NCI-H2196 treated with DMSO at 0.1 percent for 48 hours (cell line): ENCODE data around the gene LMTK3.
A peak's percentile ranks its signal among the peaks of the same experiment; 100 is the strongest.
"Not testable (repeated sequence)": the region's sequence is repeated elsewhere in the genome, so short reads cannot be mapped to it uniquely, and the experiment has no call there.

ENCODE experiments used
- DNase-seq: peaks from one replicate; lab custom pipeline; 2025; ENCODE audit not compliant: unreplicated experiment; lab: John Stamatoyannopoulos, UW

Gene LMTK3

DNA sequence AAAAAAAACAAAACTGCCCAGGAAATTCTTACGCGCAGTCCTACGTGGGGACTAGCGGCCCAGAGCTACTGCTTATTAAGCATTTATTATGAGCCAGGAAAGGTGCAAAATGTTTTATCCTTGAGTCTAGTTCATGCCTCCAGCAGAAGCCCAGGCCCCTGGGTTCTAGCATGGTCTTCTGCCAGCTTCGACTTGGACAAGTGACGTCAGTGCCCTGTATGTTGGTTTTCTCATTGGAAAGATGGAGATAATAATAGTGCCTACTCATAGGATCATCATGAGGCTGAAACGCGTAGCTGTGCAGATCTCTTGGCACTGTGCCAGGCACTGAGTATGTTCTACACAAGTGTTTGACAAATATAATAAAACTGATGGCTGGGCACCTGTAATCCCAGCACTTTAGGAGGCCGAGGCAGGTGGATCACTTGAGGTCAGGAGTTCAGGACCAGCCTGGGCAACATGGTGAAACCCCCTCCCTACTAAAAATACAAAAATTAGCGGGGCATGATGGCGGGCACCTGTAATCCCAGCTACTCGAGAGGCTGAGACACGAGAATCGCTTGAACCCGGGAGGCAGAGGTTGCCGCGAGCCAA, 28.0 kb upstream of the LMTK3 start:
- DNase-seq: peak; percentile 80

DNA sequence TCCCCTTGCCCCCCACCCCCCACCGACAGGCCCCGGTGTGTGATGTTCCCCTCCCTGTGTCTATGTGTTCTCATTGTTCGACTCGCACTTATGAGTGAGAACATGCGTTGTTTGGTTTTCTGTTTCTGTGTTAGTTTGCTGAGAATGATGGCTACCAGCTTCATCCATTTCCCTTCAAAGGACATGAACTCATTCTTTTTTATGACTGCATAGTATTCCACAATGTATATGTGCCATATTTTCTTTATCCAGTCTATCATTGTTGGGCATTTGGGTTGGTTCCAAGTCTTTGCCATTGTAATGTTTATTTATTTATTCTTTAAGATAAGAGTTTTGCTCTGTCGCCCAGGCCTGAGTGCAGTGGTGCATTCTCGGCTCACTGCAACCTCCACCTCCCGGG, 26.4 kb upstream of the LMTK3 start:
- not testable (repeated sequence) for DNase-seq

DNA sequence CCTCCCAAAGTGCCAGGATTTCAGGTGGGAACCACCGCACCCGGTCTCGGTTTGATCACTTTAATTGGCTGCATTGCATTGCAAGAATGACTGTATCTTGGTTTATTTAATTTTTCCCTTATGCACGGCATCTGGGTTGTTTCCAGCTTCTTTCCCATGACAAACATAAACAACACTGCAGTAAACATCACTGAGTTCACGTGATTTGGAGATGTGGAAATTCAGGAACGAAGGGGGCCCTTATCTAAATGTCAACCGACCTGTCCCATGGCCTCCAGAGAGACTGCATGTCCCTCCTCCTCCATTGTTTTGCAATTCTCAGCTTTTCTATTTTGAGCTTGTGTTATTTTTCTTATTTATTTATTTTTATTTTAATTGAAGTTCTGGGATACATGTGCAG, 25.9 kb upstream of the LMTK3 start:
- DNase-seq: no peak

DNA sequence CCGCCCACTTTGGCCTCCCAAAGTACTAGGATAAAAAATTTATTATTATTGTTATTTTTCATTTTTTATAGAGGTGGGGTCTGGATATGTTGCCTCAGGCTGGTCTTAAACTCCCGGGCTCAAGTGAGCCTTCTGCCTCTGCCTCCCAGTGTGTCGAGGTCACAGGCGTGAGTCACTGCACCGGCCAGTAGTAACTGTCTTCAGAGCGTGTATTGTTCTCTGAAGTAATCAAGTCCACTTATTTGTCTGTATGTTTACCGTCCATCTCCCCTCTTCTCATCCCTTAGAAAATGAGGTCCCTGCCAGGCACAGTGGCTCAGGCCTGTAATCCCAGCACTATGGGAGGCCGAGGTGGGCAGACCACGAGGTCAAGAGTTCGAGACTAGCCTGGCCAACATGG, 22.1 kb upstream of the LMTK3 start:
- DNase-seq: no peak

DNA sequence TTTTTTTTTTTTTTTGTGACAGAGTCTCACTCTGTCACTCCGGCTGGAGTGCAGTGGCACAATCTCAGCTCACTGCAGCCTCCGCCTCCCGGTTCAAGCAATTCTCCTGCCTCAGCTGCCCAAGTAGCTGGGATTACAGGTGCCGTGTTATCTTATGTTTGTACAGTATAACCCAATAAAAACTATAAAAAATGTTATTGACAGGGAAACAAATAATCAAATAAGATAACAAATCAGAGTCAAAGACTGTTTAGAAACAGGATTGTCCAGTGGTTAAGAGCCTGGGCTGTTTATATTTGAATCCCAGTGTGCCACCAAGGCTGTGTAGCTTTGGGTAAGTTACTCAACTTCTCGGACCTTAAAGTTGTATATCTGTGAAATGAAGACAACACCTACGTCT, 19.1 kb upstream of the LMTK3 start:
- DNase-seq: no peak

DNA sequence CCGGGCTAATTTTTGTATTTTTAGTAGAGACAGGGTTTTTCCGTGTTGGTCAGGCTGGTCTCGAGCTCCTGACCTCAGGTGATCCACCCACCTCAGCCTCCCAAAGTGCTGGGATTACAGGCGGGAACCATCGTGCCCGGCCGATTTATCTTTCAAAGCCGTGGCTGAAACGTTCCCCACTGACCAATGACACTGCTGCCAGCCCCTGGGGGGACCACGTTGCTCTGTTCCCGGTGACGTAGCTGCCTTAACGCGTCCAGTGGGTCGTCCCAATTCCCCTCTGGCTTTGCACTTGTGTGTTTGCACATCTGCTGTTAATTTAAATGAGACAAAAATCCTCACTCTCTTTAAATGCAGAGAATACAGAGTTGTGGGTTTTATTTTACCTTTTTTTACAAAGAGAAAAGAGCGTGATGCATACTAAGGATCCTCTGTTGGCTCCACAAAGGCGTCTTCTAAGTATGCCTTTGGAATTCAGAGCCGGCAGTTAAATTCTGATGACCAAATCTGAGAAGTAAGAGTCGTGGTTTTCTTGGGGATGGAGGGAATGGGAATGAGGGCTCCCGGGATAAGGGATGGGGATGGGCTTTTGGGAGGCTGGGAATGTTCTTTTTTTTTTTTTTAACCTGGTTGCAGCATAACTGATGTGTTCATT, 18.6 kb upstream of the LMTK3 start:
- DNase-seq: no peak

DNA sequence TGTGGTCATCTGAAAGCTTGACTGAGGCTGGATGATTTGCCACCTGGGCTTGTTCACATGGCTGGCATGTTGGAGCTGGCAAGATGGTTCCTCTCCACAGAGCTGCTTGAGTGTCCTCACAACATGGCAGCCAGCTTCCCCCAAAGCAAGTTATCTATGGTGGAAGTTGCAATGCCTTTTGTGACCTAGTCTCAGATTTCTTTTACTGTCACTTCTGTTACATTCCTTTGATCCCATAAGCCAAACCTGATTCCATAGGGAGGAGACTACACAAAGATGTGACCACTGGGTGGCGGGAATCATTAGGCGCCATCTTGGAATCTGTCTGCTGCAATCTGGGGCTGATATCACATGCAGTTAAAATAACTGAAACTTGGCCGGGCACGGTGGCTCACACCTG, 17.5 kb upstream of the LMTK3 start:
- no peak for DNase-seq

DNA sequence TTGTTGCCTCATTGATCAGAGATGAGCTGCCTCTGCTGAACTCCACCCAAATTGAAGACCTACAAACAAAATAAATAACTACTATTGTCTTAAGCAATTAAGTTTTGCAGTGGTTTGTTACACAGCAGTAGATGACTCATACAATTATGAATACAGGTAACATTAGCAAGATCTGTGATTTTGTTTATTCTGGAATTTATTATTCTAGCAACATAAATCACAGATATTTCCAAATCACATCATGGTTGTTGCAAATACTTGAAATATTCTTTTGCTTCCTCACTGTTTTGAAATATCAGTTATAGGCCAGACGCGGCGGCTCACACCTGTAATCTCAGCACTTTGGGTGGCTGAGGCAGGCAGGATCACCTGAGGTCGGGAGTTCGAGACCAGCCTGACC, 13.1 kb upstream of the LMTK3 start:
- DNase-seq: no peak

DNA sequence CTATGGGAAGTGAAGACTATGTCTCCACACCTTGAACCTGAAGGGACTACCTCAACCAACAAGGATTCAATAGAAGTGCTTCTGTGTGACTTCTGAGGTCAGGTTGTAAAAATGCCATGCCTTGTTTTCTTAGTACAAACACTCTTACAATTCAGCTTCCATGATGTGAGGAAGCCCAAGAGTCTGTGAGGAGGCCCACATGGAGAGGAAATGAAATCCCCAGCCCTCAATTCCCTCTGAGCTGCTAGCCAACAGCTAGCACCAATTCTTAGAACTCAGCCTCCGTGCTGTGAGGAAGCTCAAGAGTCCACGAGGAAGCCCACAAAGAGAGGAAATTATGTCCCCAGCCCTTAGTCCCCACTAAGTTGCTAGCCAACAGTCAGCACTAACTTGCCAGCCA, 12.6 kb upstream of the LMTK3 start:
- no peak for DNase-seq

DNA sequence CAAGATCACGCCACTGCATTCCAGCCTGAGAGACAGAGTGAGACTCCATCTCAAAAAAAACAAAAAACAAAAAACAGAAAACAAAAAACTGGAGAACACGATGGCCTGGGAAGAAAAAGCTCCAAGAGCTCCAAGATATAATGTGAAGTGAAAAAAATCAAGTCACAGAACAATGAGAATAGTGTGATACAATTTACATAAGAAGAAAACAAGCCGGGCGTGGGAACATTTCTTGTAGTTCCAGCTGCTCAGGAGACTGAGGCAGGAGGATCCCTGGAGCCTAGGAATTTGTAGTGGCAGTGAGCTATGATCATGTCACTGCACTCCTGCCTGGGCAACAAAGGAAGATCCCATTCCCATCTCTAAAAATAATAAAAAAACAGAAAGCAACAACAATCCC, 8.5 kb upstream of the LMTK3 start:
- no peak for DNase-seq

DNA sequence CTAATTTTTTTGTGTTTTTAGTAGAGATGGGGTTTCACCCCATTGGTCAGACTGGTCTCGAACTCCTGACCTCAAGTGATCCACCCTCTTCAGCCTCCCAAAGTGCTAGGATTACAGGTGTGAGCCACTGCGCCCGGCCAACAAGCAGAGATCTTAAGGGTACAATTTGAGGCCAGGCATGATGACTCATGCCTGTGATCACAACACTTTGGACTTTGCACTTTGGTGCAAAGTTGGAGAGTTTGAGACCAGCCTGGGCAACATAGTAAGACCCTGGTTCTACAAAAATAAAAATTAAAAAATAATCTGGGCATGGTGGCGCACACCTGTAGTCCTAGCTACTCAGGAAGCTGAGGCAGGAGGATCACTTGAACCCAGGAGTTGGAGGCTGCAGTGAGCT, 7.8 kb upstream of the LMTK3 start:
- DNase-seq: not testable (repeated sequence)

DNA sequence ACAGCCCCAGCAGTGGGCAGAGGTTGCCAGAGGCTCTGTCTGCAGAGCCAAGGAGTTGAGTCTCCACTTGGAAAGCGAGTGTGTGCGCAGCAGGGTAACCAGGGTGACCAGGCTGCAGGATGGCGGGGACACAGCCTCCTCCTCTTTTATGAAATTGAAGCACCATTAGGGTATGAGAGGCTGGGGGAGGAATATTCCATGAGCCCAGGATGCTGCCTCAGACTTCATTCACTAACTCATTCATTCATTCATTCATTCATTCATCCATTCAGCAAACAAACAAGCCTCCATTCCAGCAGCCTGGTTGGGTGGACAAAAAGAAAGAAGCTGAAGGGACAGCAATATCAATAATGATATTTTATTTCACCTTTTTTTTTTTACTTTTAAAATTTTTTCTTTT, 6.6 kb upstream of the LMTK3 start:
- DNase-seq: no peak

DNA sequence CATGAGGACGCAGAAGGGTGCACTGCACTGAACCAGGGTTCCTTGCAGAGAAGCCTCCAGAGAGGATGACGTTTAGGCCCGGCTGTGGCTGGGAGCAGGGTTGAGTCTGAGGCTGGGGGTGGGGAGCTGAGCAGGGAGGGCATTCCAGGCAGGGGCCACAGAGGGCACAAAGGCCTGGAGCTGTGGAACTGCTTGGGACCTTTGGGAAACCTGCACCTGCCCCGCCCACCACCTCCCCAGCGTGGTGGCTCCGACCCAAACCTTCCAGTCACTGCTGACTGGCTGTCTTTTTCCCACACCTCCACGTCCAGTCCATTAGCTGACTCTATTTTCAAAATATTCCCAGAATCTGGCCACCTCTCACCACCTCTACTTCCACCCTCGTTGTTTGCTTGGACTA, 4.9 kb upstream of the LMTK3 start:
- no peak for DNase-seq

DNA sequence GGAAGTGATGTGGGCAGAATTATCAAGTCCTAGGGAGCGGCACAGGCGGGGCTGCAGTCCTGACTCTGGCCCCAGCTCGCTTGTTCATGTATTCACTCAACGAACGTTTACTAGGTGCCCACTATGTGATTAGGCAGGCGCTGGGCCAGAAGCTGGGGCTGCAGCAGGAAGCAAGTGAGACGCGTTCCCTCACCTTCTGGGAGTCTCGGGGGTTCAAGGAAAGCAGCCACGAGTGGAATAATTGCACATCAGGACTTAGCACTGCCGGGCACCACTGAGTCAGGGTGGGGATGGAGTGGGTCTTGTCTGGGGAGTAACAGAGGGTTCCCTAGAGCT, 2.5 kb upstream of the LMTK3 start:
- DNase-seq: no peak

DNA sequence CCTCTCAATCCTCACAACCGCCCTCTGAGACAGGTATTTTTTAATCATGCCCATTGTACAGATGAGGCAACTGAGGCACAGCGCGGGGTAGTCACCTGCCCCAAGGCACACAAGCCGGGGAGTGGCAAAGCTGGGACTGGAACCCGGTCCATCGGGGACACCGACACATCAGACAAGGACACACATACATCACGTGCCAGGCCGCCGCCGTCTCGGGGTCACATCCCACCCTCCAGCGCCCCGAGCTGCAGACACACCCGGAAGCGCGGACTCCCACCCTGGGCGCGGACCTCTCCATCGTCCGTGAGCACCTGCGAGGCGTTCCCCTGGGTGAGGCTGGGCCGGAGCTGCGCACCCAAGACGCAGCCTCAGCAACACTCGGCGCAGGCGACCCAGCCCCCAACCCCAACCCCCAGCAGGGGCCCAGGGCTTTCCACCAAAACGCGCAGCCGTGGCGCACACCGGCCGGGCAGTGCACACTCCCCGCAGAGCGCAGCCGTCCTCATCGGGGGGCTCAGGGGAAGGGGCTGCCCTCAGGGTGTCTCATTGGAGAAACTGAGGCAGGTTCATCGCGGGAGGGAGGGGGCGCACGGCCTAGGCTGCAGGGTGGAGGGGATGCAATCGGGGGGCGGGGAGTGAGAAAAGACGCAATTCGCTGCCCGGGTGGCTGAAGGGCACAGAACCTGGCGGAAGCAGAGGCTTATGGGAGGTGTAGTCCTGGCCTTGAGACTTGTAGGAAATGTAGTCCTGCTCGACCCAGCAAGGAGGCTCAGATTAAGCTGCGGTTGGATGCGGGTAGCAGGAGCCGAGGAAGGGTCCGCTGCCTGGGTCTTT, 1.9 kb upstream of the LMTK3 start:
- peak; percentile 80 for DNase-seq

DNA sequence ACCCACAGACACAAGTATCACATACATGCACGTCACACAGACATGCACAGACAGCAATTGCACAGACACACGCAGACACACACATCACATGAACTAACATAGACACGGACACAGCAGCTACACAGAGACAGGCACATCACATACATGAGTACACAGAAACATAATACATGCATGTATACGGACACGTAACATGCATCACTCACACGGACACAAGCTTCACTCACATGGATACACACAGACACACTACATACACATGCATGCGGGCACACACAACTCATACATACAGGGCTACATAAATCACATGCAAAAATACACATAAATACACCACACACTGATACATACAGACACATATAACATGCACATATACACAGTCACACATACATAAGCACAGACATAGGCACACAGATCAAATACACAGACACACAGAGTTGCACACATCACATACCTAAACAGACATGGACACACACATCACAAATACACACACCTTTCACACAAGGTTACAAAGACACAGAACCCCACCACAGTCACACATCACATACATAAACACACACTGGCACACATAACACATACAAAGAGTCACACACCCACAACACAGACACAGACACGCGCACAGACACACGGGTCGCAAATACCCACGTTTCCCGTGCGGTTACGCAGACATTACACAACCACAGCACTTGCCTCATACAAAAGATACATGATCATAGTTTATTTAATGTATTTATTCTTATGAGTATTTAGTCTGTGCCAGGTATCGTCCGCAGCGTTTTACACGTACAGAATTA, 1.1 kb upstream of the LMTK3 start:
- DNase-seq: no peak

DNA sequence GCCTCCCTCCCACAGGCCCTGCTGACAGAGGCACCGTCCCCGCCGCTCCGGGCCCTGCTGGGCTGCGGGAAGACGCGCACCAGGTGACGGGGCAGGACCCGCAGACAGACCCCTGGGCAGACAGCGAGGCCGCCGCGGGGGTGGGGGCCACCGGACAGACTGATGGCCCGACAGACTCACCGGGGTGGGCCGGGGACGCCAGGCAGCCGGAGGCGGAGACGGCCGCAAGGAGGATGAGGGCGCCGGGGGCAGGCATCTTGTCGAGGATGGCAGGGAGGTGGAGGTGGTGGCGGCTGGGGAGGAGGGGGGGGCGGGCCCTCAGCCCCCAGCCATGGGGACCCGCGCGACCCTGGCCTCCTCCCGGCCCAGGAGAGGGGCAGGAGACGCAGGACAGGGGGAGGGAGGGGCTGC, 309 bp downstream of the LMTK3 start:
- DNase-seq: no peak

DNA sequence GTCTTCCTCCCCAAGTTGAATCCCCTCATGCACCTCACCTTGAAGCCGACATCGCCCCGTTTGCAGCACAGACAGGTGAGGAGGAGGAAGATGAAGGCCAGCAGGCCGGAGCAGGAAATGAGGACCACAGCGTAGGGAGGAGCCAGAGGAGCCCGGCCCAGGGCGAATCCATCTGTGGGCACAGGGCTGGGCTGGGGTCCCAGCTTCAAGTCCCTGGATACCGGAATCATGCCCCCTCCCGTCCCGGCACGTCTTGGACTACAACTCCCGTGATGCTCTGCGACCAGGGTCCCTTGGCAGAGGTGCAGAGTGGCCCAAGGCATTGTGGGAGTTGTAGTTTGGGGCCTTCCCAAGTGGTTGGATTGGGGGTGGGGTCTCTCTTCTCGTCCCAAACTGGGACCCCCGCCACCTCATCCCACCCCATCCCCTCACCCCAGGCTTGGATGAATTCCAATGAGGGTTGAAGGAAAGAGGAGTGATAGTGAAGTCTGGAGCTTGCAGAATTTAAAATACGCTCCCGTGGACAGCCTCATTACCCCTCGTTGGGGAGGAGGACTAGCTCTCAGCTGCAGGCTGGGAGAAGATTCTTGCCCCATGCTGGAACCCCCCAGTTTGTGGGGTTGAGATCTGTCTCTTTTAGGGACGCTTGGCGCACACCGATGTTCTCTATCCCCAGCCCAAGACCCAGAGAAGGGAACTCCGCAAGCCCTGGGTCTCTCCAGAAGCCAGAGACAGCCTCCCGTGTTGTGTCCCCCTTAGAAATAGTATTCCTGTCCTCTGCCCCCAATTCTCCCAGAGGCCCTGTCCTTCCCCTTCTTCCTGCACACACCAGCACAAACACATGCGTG, 990 bp downstream of the LMTK3 start:
- peak; percentile 42 for DNase-seq

DNA sequence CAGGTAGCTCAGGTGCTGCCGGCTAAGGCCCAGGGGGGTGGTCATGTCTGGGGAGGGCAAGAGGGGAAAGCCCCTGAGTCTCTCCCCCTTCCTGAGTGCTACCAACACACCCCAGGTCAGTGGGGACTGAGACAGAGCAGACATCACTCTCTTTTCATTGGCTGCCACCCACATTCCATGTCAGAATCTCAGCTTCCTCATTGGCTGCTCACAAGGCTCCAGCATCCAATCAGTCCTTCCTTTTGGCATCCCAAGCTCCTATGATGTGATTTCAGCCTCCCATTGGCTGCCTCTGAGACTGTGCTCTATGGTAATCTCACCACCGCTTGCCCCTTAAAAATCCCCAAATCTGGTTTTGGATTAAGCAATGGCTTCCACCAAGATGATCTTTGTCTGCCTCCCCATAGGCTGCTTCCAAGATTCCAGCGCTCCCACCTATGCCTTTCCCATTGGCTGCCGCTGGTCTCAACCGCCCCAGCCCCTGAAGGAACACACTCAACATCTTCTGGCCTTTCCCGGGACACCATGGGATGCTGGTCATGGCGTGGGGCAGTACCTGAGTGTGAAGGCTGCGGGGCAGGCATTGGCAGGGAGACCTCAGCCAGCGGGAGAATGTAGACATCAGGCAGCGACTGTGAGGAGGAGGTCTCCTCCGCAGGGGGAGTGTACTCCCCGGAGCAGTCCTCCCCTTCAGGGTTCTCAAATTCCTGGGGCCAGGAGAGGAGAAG, 2.0 kb downstream of the LMTK3 start:
- DNase-seq: peak; percentile 11

DNA sequence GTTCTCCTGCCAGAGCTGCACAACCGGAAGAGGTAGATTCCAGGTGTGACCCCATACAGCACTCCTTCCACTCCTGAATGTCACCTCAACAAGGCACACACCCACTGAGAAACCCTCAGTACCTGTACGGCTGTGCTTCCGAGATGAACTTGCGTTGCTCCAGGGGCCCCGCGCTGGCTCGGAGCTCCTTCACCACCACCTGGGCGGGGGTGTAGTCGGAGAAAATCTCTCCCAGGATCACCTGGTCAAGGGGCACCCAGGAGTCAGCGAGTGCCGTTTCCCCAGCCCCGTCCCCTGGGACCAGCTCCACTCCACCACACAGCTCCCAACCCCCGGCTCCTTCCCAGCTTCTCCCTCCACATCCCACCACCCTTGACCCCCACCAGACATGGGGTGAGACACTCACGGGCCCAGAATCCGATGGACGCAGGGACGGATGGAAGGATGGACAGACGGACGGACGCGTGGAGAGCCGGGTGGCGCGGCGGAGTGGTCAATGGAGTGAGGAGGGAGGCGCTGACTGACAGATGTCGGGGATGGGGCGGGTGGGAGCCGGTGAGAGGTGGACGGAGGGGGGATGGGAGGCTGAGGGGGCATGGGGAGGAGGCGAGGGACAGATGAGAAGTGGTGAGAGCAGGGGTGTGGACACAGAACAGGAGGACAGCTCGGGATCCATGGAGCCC, 2.8 kb downstream of the LMTK3 start:
- no peak for DNase-seq
